Kidney epithelial cell (primary cell): ENCODE results near the gene ASF1B. TPM values are rescaled to one million over a fixed set of nuclear protein-coding genes. Genes with fewer than 3 reads are reported as not detected.

ENCODE experiments used
- DNase-seq: peaks from one replicate; pipeline ENCODE4 v3.0.0-alpha.2; 2010; ENCODE audit warnings: low read depth
- H3K27me3 ChIP-seq: 2 replicates; pipeline ENCODE4 v1.6.0; 2011; ENCODE audit warnings: low read length; ENCODE audit not compliant: control insufficient read depth, insufficient read depth
- H3K36me3 ChIP-seq: 2 replicates; pipeline ENCODE4 v1.5.1; 2011; ENCODE audit warnings: low read length; ENCODE audit not compliant: control insufficient read depth, insufficient read depth
- H3K4me3 ChIP-seq: 2 replicates; pipeline ENCODE4 v1.5.1; 2011; ENCODE audit warnings: low read depth, mild to moderate bottlenecking, control low read depth, low read length
- CTCF ChIP-seq: IDR thresholded peaks from 2 replicates; pipeline ENCODE4 v1.5.1; 2011; ENCODE audit warnings: mild to moderate bottlenecking, moderate library complexity, low read length, control low read depth, inconsistent platforms; ENCODE audit not compliant: insufficient read depth, poor library complexity, severe bottlenecking
- total RNA-seq: library from RNA; depleted of rRNA; stranded (reverse); fragments of >200 nt; gene quantifications from 2 replicates; pipeline ENCODE4 v1.2.3, GENCODE V29; 2015

The ASF1B gene
- total RNA-seq, 1 donor from 2014 or later, result 4.4 TPM

GRCh38 chr19:14145381-14145780 is 9.0 kb upstream of the ASF1B start:
- no peak overlapping the region for H3K4me3 ChIP-seq
- no peaks in the 10 kb centered on the region for H3K27me3 ChIP-seq
- TF ChIP-seq CTCF, result no peak
- H3K36me3 ChIP-seq, result no peaks in the 10 kb centered on the region
- no peak for DNase-seq

GRCh38 chr19:14142262-14143190 is 6.1 kb upstream of the ASF1B start:
- DNase-seq, result no peak
- TF ChIP-seq CTCF, result no peak

GRCh38 chr19:14141041-14141440 is 4.7 kb upstream of the ASF1B start:
- Histone ChIP-seq H3K4me3 (no peak overlapping the region), H3K36me3 (no peaks in the 10 kb centered on the region), H3K27me3 (no peaks in the 10 kb centered on the region)
- no peak for TF ChIP-seq CTCF
- no peak for DNase-seq

More at GRCh38 chr19:14142262-14143190, 6.1 kb upstream of the ASF1B start:
- Histone ChIP-seq H3K36me3 (no peaks in the 10 kb centered on the region), H3K27me3 (no peaks in the 10 kb centered on the region), H3K4me3 (no peak overlapping the region)

- H3K4me3 ChIP-seq, result no peak overlapping the region
- TF ChIP-seq CTCF, result no peak
Observed at GRCh38 chr19:14139944-14140343, 3.6 kb upstream of the ASF1B start.

GRCh38 chr19:14138576-14139265 is 2.3 kb upstream of the ASF1B start:
- H3K4me3 ChIP-seq, result no peak overlapping the region

More at GRCh38 chr19:14139944-14140343, 3.6 kb upstream of the ASF1B start:
- Histone ChIP-seq H3K27me3 (no peaks in the 10 kb centered on the region), H3K36me3 (no peaks in the 10 kb centered on the region)
- no peak for DNase-seq

More at GRCh38 chr19:14138576-14139265, 2.3 kb upstream of the ASF1B start:
- TF ChIP-seq CTCF, result no peak
- DNase-seq, result no peak
- no peaks in the 10 kb centered on the region for H3K36me3 ChIP-seq
- H3K27me3 ChIP-seq, result no peaks in the 10 kb centered on the region
